Motor neuron (in vitro differentiated cells): ENCODE results near the gene GOLGA6A. TPM values are rescaled to one million over a fixed set of nuclear protein-coding genes. Genes with fewer than 3 reads are reported as not detected.

Experiments
- ATAC-seq, 8 experiments: fragments of 200-7000 bp; cut with Tn5 transposase; replicated peaks in 6 of 8; 2 replicates each; pipeline ENCODE4 v1.8.0; 2021; ENCODE audit warnings: mild to moderate bottlenecking in 8 of 8, moderate library complexity in 8 of 8
- H3K27ac ChIP-seq, 2 donors: fragments of 250-450 bp; sonication (Bioruptor Pico); 2 replicates each; pipeline ENCODE4 v1.9.0; 2021; ENCODE audit warnings: antibody characterized with exemption in 2 of 2, mild to moderate bottlenecking in 2 of 2, moderate library complexity in 1 of 2
- H3K4me1 ChIP-seq, 2 donors: fragments of 250-450 bp; sonication (Bioruptor Pico); replicated peaks in 1 of 2; 2 replicates each; pipeline ENCODE4 v1.6.1; 2021; ENCODE audit warnings: antibody characterized with exemption in 2 of 2, mild to moderate bottlenecking in 2 of 2, moderate library complexity in 1 of 2
- H3K4me3 ChIP-seq, 5 donors: fragments of 250-450 bp; sonication (Bioruptor Pico); 2 replicates each; pipeline ENCODE4 v1.9.0; 2021; ENCODE audit warnings: antibody characterized with exemption in 5 of 5, mild to moderate bottlenecking in 5 of 5, moderate library complexity in 4 of 5
- WGBS, 10 experiments: fragments of 450-650 bp; shearing (Covaris generic); methylation state at CpG; one replicate each; pipeline ENCODE4 v1.0.0; 2022; 5-methylcytosine and 5-hydroxymethylcytosine counted together
- in situ Hi-C, 9 experiments: fragments of 400-800 bp; cut with MboI; loops; one replicate each; pipeline ENCODE4 v1.15.0; 2021; ENCODE audit warnings: low sequenced_read_pairs in 9 of 9, low pct_unique_long_range_greater_than_20kb in 2 of 9; ENCODE audit not compliant: unreplicated experiment in 9 of 9
- total RNA-seq, 8 experiments: library from RNA; unstranded; fragments of 300-600 nt; gene quantifications; 2 replicates each; pipeline versions ENCODE4 v1.2.3 to v1.2.4, GENCODE V29; 2022

GOLGA6A gene
- total RNA-seq, 8 experiments from 2014 or later = 0.14 to 5.1 (median 0.42) TPM

DNA sequence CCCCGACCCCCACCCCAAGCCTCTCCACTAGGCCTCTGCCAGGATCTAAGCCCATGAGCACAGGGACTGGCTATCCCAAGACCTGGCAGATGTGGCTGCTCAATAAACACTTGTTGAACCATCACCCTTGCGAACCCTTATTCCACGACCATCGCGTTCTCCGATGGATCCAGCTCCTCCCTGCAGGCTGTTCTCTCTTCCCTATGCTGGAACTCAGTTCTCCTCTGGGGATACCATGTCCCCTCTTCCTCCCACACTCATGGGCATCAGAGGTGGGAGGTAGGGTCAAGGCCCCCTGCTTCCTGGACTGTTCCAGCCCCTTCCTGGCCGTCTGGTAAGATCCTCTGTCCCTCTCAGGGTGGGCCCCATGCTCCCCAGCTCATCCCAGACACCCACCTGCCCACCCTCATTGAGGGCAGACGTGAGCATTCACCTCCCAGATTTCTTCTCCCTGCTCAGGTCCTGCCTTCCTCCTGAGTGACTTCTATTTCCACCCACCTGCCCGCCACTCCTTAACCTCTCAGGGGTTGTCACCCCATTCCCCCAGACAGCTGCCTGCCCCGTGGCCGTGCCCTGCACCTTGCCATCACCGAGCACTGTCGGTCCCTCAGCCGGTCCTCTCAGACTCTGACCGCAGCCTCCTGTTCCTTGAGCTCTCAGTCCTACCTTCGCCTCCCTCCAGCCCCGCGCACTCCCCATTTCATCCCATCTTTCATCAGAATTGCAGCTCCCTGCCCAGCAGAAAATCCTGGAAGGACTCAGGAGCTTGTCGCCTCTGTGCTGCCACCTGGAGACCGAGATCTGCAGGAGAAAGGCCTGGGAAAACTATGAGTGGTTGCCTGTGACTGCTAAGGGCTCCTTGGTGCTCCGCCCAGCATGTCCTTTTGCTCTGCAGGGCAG, 45.8 kb downstream of the GOLGA6A start:
- peak overlapping the region; percentile 13 to 39 for H3K27ac ChIP-seq
- peaks cover 7 to 13% of the 10 kb centered on the region in 2 donors for H3K4me1 ChIP-seq
- WGBS, 10 experiments = 0 to 100% (median 60%) methylated on average over 1 to 12 of the region's 21 CpGs; no CpG with 5 or more reads in 2 of the 10 experiments
- in situ Hi-C loops = no loop called here
- H3K4me3 ChIP-seq = no peak overlapping the region
- peak; percentile 2 to 89 (median 82) for ATAC-seq

DNA sequence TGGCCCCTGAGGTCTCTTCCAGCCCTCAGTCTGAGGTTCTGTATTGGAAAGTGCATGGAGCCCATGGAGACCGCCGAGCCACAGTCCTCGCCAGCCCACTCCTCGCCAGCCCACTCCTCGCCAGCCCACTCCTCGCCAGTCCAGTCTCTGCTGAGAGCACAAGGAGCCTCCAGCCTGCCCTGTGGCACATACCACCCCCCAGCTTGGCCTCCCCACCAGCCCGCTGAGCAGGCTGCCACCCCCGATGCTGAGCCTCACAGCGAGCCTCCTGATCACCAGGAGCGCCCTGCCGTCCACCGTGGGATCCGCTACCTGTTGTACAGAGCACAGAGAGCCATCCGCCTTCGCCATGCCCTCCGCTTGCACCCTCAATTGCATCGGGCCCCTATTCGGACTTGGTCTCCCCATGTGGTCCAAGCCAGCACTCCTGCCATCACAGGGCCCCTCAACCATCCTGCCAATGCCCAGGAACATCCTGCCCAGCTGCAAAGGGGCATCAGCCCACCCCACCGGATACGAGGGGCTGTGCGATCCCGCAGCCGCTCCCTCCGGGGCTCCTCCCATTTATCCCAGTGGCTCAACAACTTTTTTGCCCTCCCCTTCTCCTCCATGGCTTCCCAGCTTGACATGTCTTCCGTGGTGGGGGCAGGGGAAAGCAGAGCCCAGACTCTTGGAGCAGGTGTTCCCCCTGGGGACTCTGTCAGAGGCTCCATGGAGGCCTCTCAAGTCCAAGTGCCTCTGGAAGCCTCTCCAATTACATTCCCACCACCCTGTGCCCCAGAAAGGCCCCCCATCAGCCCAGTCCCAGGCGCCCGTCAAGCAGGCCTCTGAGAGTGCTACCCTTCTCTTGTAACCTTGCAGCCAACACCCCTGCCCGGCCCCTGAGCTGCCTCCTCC, 47.0 kb downstream of the GOLGA6A start:
- no peak for ATAC-seq
- WGBS, 10 experiments = 85 to 97% (median 94%) methylated on average over 3 to 14 of the region's 28 CpGs; no CpG with 5 or more reads in 7 of the 10 experiments
- Histone ChIP-seq H3K4me3 (no peak overlapping the region), H3K4me1 (peaks cover 7 to 13% of the 10 kb centered on the region in 2 donors), H3K27ac (no peak overlapping the region)
- in situ Hi-C loops = no loop called here

DNA sequence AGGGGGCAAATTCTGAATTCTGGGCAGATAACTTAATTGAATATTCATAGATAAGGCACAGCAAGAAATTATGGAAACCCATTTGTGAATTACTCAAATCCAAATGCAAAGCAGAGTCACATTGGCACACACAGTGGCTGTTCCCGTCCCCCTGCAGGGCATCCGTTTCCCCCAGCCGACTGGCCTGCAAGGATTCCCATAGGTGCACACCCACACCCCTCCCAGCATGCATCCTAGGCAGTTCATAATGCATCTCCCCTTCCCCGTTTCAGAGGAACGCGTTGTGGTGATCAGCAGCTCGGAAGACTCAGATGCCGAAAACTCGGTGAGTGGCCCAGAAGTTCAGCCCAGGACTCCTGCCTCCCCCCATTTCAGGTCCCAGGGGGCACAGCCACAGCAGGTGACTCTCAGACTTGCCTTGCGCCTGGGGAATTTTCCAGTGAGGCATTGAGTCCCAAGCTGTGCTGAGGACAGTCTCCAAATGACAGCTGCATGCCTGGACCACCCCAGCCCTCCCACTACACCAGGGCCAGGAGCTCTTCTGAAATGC, 48.1 kb downstream of the GOLGA6A start:
- Histone ChIP-seq H3K4me1 (peaks cover 7 to 13% of the 10 kb centered on the region in 2 donors), H3K4me3 (no peak overlapping the region), H3K27ac (no peak overlapping the region)
- no peak for ATAC-seq
- 60 to 100% (median 88%) methylated on average over 1 to 3 of the region's 10 CpGs; no CpG with 5 or more reads in 6 of the 10 experiments for WGBS, 10 experiments
- in situ Hi-C loops = no loop called here

DNA sequence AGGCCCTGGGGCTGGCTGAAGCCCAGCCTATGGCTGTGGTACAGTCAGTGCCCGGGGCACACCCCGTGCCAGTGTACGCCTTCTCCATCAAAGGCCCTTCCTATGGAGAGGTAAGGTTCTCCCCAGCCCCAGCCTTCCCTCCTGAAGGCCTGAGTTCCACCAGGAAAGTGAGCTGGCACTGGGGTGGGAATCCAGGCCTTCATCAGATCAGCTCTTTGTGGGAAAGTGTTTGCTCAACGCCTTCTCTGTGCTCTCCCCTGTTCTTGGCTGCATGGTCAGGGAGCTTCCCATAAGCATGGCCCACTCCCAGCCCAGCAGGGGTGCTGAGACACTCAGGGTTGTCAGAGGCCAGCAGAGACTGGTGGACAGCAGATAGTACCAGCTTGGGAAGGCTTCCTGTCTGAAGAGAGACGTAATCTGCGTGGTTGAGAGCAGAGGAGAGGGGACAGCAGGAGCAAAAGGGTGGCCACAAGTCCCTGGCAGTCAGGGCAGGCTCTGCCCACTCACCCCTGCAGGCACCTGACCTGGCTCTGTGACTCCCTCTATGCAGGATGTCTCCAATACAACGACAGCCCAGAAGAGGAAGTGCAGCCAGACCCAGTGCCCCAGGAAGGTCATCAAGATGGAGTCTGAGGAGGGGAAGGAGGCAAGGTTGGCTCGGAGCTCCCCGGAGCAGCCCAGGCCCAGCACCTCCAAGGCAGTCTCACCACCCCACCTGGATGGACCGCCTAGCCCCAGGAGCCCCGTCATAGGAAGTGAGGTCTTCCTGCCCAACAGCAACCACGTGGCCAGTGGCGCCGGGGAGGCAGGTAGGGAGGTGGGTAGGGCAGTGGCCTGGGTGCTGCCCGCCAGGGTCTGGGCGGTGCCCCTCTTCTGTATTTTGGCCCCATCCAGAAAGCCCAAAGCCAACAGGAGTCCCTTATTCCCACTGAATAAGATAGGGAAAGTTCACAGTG, 49.5 kb downstream of the GOLGA6A start:
- Histone ChIP-seq H3K27ac (no peak overlapping the region), H3K4me3 (no peak overlapping the region), H3K4me1 (peaks cover 7 to 13% of the 10 kb centered on the region in 2 donors)
- peak in 1 of 8 experiments; percentile 13 for ATAC-seq
- in situ Hi-C loops = no loop called here
- WGBS, 10 experiments = 86 to 100% (median 91%) methylated on average over 1 to 8 of the region's 16 CpGs; no CpG with 5 or more reads in 6 of the 10 experiments

DNA sequence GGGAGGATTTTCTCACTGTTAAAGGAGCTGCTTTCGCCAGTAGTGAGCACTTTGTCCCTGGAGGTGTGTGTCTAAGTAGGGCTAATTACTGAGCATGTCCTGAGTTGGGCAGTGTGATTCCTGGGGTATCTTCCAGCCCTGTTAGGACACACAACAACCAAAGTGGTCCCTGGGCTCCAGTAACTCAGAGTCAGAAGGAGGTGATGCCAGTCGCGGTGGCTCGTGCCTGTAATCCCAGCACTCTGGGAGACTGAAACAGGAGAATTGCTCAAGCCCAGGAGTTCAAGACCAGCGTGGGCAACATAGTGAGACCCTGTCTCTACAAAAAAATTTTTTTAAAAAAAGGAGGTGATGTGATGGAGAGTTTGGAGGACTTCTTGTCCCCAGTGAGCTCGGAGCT, 50.3 kb downstream of the GOLGA6A start:
- no peak for ATAC-seq
- in situ Hi-C loops = no loop called here
- WGBS, 10 experiments = 60 to 100% (median 93%) methylated on average over 1 to 5 of the region's 6 CpGs; no CpG with 5 or more reads in 3 of the 10 experiments
- Histone ChIP-seq H3K4me3 (no peak overlapping the region), H3K4me1 (peaks cover 5 to 10% of the 10 kb centered on the region in 2 donors), H3K27ac (no peak overlapping the region)

DNA sequence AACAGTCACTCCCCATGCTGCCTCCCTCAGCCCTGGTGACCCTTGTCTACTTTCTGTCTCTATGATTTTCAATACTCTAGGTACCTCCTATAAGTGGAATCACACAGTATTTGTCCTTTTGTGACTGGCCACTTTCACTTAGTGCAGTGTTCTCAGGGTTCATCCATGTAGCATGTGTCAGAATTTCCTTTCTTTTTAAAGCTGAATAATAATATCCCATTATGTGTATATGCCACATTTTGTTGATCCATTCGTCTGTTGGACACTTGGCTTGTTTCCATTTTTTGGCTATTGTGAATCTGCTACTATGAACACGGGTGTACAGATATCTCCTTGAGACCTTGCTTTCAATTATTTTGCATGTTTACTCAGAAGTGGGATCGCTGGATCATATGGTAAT, 53.7 kb downstream of the GOLGA6A start:
- ATAC-seq = no peak
- in situ Hi-C loops = no loop called here

DNA sequence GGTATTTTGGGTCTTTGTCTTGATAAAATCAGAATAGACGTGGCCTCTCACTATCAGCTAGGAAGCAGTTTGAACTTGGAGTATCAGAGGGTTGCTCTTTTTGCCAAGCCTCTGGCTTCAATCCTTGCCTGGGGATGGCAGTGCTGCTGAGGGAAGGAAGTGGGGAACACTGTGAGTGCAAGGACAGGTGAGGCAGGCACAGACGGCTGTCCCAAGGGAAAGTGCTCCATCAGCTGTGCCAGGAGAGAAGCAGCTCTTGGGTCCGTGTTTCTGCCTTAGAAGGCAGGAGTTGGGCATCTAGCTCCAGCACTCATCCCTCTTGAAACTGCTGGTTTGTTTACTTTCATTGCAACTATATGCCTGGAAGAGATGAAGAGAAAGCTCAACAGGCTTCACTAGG, 54.7 kb downstream of the GOLGA6A start:
- WGBS, 10 experiments = 67 to 100% (median 78%) methylated on average over 1 to 3 of the region's 3 CpGs; no CpG with 5 or more reads in 5 of the 10 experiments
- H3K4me1 ChIP-seq = no peaks in the 10 kb centered on the region
- ATAC-seq = no peak
- no peak overlapping the region for H3K4me3 ChIP-seq
- in situ Hi-C loops = no loop called here
- H3K27ac ChIP-seq = no peak overlapping the region

More for the DNA sequence above, 53.7 kb downstream of the GOLGA6A start:
- no peaks in the 10 kb centered on the region for H3K4me1 ChIP-seq
- 43 to 100% (median 85%) methylated on average over 1 to 3 of the region's 3 CpGs; no CpG with 5 or more reads in 1 of the 10 experiments for WGBS, 10 experiments
- H3K27ac ChIP-seq = no peak overlapping the region
- no peak overlapping the region for H3K4me3 ChIP-seq

DNA sequence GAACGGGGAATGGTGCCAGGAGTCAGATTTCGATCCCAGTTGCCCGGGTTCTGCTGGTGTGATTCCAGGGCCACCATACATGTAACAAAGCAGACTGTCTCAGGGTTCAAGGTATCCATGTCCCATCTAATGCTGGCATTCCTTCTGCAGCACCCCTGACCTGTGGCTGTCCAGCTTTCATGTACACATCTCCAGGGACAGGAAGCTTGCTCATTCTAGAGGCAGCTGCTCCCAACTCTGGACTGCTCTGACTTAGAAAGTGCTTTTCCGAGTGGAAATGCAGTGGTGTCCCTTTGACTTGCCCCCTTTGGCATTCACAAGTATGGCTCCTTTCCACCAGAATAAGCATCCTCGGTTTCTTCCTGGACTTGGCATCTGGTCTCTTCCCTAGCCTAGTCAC, 56.9 kb downstream of the GOLGA6A start:
- in situ Hi-C loops = no loop called here
- H3K4me1 ChIP-seq = no peaks in the 10 kb centered on the region
- no peak overlapping the region for H3K27ac ChIP-seq
- 0 to 100% (median 89%) methylated on average over 1 to 4 of the region's 5 CpGs; no CpG with 5 or more reads in 5 of the 10 experiments for WGBS, 10 experiments
- ATAC-seq = no peak
- H3K4me3 ChIP-seq = no peak overlapping the region

DNA sequence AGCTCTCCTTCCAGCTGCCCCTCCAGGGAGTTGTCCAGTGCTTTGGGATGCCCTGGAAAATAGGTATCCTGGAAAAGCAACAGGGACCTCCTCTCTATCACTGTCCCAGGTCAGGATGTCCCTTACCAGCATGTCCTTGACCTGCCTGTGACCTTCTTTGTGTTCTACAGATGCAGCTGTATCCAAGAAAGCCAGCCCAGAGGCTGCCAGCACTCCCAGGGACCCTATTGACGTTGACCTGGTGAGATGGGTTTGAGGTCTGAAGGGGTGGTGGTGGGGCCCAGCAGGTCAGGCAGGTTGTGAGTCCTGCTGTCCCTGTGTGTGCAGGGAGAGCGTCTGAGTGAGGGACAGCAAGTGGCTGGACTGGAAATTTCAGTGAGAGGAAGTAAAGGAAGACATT, 57.7 kb downstream of the GOLGA6A start:
- in situ Hi-C loops = no loop called here
- no peak overlapping the region for H3K4me3 ChIP-seq
- H3K4me1 ChIP-seq = no peaks in the 10 kb centered on the region
- H3K27ac ChIP-seq = no peak overlapping the region
- ATAC-seq = no peak
- whole genome bisulfite sequencing, 10 experiments = 60 to 100% methylated on average over 1 of the region's 2 CpGs; no CpG with 5 or more reads in 8 of the 10 experiments

DNA sequence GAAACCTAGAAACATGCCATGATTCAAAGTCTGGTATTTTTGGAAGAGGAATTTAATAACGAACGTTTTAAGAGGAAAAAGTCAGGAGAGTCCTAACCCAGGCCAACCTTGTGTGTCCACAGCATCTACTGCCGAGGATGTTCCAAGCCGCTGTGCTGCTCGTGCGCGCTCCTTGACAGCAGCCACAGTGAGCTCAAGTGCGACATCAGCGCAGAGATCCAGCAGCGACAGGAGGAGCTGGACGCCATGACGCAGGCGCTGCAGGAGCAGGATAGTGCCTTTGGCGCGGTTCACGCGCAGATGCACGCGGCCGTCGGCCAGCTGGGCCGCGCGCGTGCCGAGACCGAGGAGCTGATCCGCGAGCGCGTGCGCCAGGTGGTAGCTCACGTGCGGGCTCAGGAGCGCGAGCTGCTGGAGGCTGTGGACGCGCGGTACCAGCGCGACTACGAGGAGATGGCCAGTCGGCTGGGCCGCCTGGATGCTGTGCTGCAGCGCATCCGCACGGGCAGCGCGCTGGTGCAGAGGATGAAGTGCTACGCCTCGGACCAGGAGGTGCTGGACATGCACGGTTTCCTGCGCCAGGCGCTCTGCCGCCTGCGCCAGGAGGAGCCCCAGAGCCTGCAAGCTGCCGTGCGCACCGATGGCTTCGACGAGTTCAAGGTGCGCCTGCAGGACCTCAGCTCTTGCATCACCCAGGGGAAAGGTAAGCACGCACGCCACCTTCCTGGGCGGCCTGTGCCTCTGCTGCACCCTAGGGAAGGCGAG, 59.5 kb downstream of the GOLGA6A start:
- no peak for ATAC-seq
- in situ Hi-C loops = no loop called here
- H3K4me1 ChIP-seq = no peaks in the 10 kb centered on the region
- 80 to 99% (median 97%) methylated on average over 2 to 30 of the region's 66 CpGs; no CpG with 5 or more reads in 3 of the 10 experiments for WGBS, 10 experiments
- no peak overlapping the region for H3K27ac ChIP-seq
- no peak overlapping the region for H3K4me3 ChIP-seq
